HK-2 (cell line): Measurements from ENCODE around the gene RALGAPA1.
"Not testable (repeated sequence)": the region's sequence is repeated elsewhere in the genome, so short reads cannot be mapped to it uniquely, and the experiment has no call there.

ENCODE experiments used
- DNase-seq: peaks from one replicate; pipeline ENCODE4 v3.0.0-alpha.2; 2018; ENCODE audit not compliant: unreplicated experiment

RALGAPA1 gene

GRCh38 chr14:35628989-35629388, 180.1 kb downstream of the RALGAPA1 start:
- no peak for DNase-seq

GRCh38 chr14:35626947-35627346, 182.1 kb downstream of the RALGAPA1 start:
- not testable (repeated sequence) for DNase-seq

- DNase-seq = not testable (repeated sequence)
Observed at GRCh38 chr14:35621996-35622395, 187.1 kb downstream of the RALGAPA1 start.

- not testable (repeated sequence) for DNase-seq
Observed at GRCh38 chr14:35619998-35620397, 189.1 kb downstream of the RALGAPA1 start.

- DNase-seq = not testable (repeated sequence)
Observed at GRCh38 chr14:35619461-35619860, 189.6 kb downstream of the RALGAPA1 start.

GRCh38 chr14:35617500-35617899, 191.6 kb downstream of the RALGAPA1 start:
- DNase-seq = no peak

- no peak for DNase-seq
Observed at GRCh38 chr14:35607380-35607779, 201.7 kb downstream of the RALGAPA1 start.

GRCh38 chr14:35600253-35600652, 208.8 kb downstream of the RALGAPA1 start:
- no peak for DNase-seq

GRCh38 chr14:35594616-35595015, 214.5 kb downstream of the RALGAPA1 start:
- DNase-seq = no peak

- DNase-seq = not testable (repeated sequence)
Observed at GRCh38 chr14:35587373-35587772, 221.7 kb downstream of the RALGAPA1 start.

GRCh38 chr14:35578639-35579038, 230.5 kb downstream of the RALGAPA1 start:
- DNase-seq = no peak

- no peak for DNase-seq
Observed at GRCh38 chr14:35578135-35578534, 231.0 kb downstream of the RALGAPA1 start.

GRCh38 chr14:35576856-35577255, 232.2 kb downstream of the RALGAPA1 start:
- DNase-seq = no peak

- DNase-seq = no peak
Observed at GRCh38 chr14:35576260-35576659, 232.8 kb downstream of the RALGAPA1 start.

GRCh38 chr14:35573911-35574310, 235.2 kb downstream of the RALGAPA1 start:
- DNase-seq = no peak

GRCh38 chr14:35571598-35571997, 237.5 kb downstream of the RALGAPA1 start:
- DNase-seq = no peak

GRCh38 chr14:35565871-35566464, 243.1 kb downstream of the RALGAPA1 start:
- DNase-seq = no peak

GRCh38 chr14:35558680-35559079, 250.4 kb downstream of the RALGAPA1 start:
- no peak for DNase-seq

GRCh38 chr14:35557221-35557747, 251.8 kb downstream of the RALGAPA1 start:
- no peak for DNase-seq

- no peak for DNase-seq
Observed at GRCh38 chr14:35556548-35556947, 252.5 kb downstream of the RALGAPA1 start.

- no peak for DNase-seq
Observed at GRCh38 chr14:35553808-35554207, 255.3 kb downstream of the RALGAPA1 start.

- DNase-seq = no peak
Observed at GRCh38 chr14:35551081-35551480, 258.0 kb downstream of the RALGAPA1 start.

GRCh38 chr14:35549551-35549950, 259.5 kb downstream of the RALGAPA1 start:
- DNase-seq = no peak

- no peak for DNase-seq
Observed at GRCh38 chr14:35543006-35543405, 266.1 kb downstream of the RALGAPA1 start.
